ENCODE data around the gene TMPRSS4. TPM values are rescaled to one million over a fixed set of nuclear protein-coding genes. Genes with fewer than 3 reads are reported as not detected.

TMPRSS4 gene
- total and polyA plus RNA-seq, 2 donors (not counting 1 experiment from before 2014, with no cell fraction given) = not detected

- CTCF ChIA-PET = no interaction called here
Measured at GRCh38 chr11:118114266-118114665, 37.4 kb downstream of the TMPRSS4 start.

GRCh38 chr11:118115048-118115447 is 38.2 kb downstream of the TMPRSS4 start:
- no peak for TF ChIP-seq EZH2 (IDR thresholded peaks at IDR 0.05; ENCODE audit: borderline replicate concordance, insufficient read depth, low read depth, low read length, poor library complexity, severe bottlenecking)
- no peak for TF ChIP-seq CTCF (IDR thresholded peaks at IDR 0.05)
- intact Hi-C loops (cut with micrococcal nuclease) = no loop called here
- Mint-ChIP-seq H3K4me3 (no peak overlapping the region), H3K27ac (no peak overlapping the region), H3K9me3 (ENCODE audit: insufficient read depth) (no peaks in the 10 kb centered on the region), H3K27me3 (peaks cover 15% of the 10 kb centered on the region), H3K4me1 (peaks cover 9% of the 10 kb centered on the region)
- H3K79me2 ChIP-seq (ENCODE audit: control insufficient read depth, insufficient read depth, low read length) = no peaks in the 10 kb centered on the region
- H3K27ac ChIP-seq (ENCODE audit: low read length in 2 of 2) = no peak overlapping the region
- no peak overlapping the region for H3K4me3 ChIP-seq (ENCODE audit: control extremely low read depth in 1 of 5, extremely low read depth in 1 of 5, insufficient read depth in 1 of 5, low read depth in 2 of 5, low read length in 4 of 5)
- no peaks in the 10 kb centered on the region for H3K9me3 ChIP-seq (ENCODE audit: control extremely low read depth in 1 of 3, control insufficient read depth in 2 of 3, insufficient read depth in 1 of 3, low read length in 2 of 3)
- H3K9ac ChIP-seq (ENCODE audit: low read length) = no peak overlapping the region
- H2AFZ ChIP-seq (ENCODE audit: insufficient read depth, low read depth, low read length, poor library complexity, severe bottlenecking) = no peak overlapping the region
- peaks cover 6 to 12% of the 10 kb centered on the region in 2 donors for H3K4me1 ChIP-seq (ENCODE audit: control insufficient read depth in 2 of 2, insufficient read depth in 2 of 2, low read length in 2 of 2)
- no peaks in the 10 kb centered on the region for H4K20me1 ChIP-seq (ENCODE audit: control insufficient read depth, insufficient read depth, low read length, poor library complexity, severe bottlenecking)
- H3K27me3 ChIP-seq (replicated peaks in 1 of 4; ENCODE audit: control extremely low read depth in 1 of 4, control insufficient read depth in 3 of 4, insufficient read depth in 4 of 4, low read length in 3 of 4) = peaks cover 0 to 7% (median 2%) of the 10 kb centered on the region in 4 experiments
- H3K36me3 ChIP-seq (replicated peaks in 1 of 2; ENCODE audit: control extremely low read depth in 1 of 2, control insufficient read depth in 1 of 2, extremely low read depth in 1 of 2, insufficient read depth in 2 of 2, low read length in 1 of 2) = no peaks in the 10 kb centered on the region
- 89% methylated on average over 7 of the region's 7 CpGs for WGBS (ENCODE audit: insufficient coverage)
- DNase-seq = no peak
- H3K4me2 ChIP-seq (replicated peaks; ENCODE audit: low read depth, low read length, poor library complexity, severe bottlenecking) = no peak overlapping the region
- POLR2A ChIA-PET = no interaction called here
- ATAC-seq (ENCODE audit: low read depth) = no peak
- CTCF ChIA-PET = no interaction called here

More at GRCh38 chr11:118114266-118114665, 37.4 kb downstream of the TMPRSS4 start:
- Mint-ChIP-seq H3K27ac (no peak overlapping the region), H3K9me3 (ENCODE audit: insufficient read depth) (no peaks in the 10 kb centered on the region), H3K4me1 (peaks cover 9% of the 10 kb centered on the region), H3K27me3 (peaks cover 19% of the 10 kb centered on the region), H3K4me3 (no peak overlapping the region)
- no peak overlapping the region for H2AFZ ChIP-seq (ENCODE audit: insufficient read depth, low read depth, low read length, poor library complexity, severe bottlenecking)
- H3K27me3 ChIP-seq (replicated peaks in 1 of 4; ENCODE audit: control extremely low read depth in 1 of 4, control insufficient read depth in 3 of 4, insufficient read depth in 4 of 4, low read length in 3 of 4) = peaks cover 0 to 7% (median 2%) of the 10 kb centered on the region in 4 experiments
- no peaks in the 10 kb centered on the region for H4K20me1 ChIP-seq (ENCODE audit: control insufficient read depth, insufficient read depth, low read length, poor library complexity, severe bottlenecking)
- no peak overlapping the region for H3K9ac ChIP-seq (ENCODE audit: low read length)
- POLR2A ChIA-PET = no interaction called here
- H3K9me3 ChIP-seq (ENCODE audit: control extremely low read depth in 1 of 3, control insufficient read depth in 2 of 3, insufficient read depth in 1 of 3, low read length in 2 of 3) = no peaks in the 10 kb centered on the region
- DNase-seq (no peak), ATAC-seq (ENCODE audit: low read depth) (no peak)
- TF ChIP-seq CTCF (IDR thresholded peaks at IDR 0.05) = no peak
- no peak for TF ChIP-seq EZH2 (IDR thresholded peaks at IDR 0.05; ENCODE audit: borderline replicate concordance, insufficient read depth, low read depth, low read length, poor library complexity, severe bottlenecking)
- WGBS (ENCODE audit: insufficient coverage) = no CpG with 5 or more reads among the region's 1 CpG
- no peak overlapping the region for H3K4me3 ChIP-seq (ENCODE audit: control extremely low read depth in 1 of 5, extremely low read depth in 1 of 5, insufficient read depth in 1 of 5, low read depth in 2 of 5, low read length in 4 of 5)
- H3K4me2 ChIP-seq (replicated peaks; ENCODE audit: low read depth, low read length, poor library complexity, severe bottlenecking) = no peak overlapping the region
- no peak overlapping the region for H3K27ac ChIP-seq (ENCODE audit: low read length in 2 of 2)
- H3K36me3 ChIP-seq (replicated peaks in 1 of 2; ENCODE audit: control extremely low read depth in 1 of 2, control insufficient read depth in 1 of 2, extremely low read depth in 1 of 2, insufficient read depth in 2 of 2, low read length in 1 of 2) = no peaks in the 10 kb centered on the region
- H3K4me1 ChIP-seq (ENCODE audit: control insufficient read depth in 2 of 2, insufficient read depth in 2 of 2, low read length in 2 of 2) = peaks cover 6 to 12% of the 10 kb centered on the region in 2 donors
- intact Hi-C loops (cut with micrococcal nuclease) = no loop called here
- no peaks in the 10 kb centered on the region for H3K79me2 ChIP-seq (ENCODE audit: control insufficient read depth, insufficient read depth, low read length)

Measured in B cell (primary cell).